ENCODE measurements around the gene RYR2.

RYR2 gene

GRCh38 chr1:237204841-237205240 is 162.9 kb downstream of the RYR2 start:
- no peak for DNase-seq (ENCODE audit: low spot score)

- no peak for DNase-seq (ENCODE audit: low spot score)
These were observed 163.5 kb downstream of the RYR2 start for GRCh38 chr1:237205400-237206064.

DNA sequence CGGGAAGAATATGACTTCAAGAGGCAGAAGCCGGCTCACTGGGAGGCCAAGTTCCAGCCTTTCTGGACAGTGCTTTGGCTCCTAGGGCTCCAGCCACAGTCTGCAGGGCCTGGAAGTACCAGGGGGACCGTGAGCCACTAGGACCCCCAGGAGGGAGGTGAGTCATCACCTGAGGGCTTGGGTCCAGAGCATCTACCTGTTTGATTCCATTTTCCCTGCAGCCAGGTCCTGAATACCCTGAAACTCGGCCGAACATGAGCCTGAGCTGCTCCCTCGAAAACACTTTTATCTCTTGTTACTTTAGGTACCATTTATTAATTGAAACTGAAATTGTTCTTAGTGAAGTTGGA is 164.1 kb downstream of the RYR2 start:
- DNase-seq (ENCODE audit: low spot score), result no peak

DNA sequence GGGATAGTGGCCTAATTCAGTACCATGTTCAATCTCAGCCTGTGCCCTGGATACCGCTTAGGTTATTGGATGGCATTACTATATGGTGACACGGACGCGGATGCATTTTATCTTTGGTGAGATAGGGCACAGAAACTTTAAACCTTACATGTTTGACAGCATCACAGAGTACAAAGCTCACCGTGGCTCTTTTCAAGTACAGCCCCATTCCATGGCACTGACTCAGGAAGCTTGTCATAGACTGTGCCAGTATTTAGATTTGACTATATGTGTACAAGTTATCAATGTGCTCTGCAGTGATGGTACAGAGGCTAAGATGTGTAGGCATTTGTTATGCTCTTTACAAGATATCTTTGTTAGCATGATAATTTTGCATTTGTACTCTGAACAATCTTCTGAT is 169.0 kb downstream of the RYR2 start:
- DNase-seq (ENCODE audit: low spot score), result no peak

DNA sequence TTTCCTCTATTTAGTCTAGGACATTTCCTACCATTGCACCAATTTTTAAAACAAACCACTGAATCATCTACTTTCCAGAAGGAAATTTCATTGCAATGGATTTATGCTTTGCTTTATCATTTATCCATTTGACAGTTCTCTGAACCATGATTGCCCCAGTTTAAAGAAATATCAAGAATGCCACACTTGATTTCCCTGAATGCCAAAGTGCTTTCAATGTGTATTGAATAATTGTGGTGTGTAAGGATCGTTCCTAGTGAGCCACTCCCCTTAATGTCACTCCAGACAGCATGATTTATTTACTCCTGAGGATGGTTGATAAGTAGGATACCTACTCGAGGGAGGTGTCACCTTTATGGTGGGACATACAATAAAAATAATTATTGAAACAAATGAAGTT is 169.6 kb downstream of the RYR2 start:
- no peak for DNase-seq (ENCODE audit: low spot score)

- no peak for DNase-seq (ENCODE audit: low spot score)
These were observed 178.0 kb downstream of the RYR2 start for GRCh38 chr1:237219751-237220642.

DNA sequence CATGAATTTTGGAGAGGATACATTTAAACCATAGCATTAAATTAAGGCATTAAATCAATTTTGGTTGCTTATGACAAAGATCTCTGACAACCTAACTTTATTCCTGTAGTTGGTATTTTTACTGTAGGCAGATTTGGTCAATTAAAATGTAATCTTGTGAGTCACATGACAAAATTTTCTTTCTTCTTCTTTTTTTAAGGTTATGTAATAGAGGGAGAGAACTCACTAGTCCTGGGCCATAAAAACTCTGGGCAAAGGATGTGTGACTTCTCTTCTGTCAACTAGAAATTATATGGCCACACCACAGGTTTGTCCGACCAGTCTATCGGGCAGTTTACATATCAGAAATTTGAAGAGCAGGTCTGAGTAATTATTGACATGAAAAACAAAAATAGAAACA is 181.4 kb downstream of the RYR2 start:
- DNase-seq (ENCODE audit: low spot score), result no peak

- DNase-seq (ENCODE audit: low spot score), result no peak
These were observed 184.4 kb downstream of the RYR2 start for GRCh38 chr1:237226177-237226944.

DNA sequence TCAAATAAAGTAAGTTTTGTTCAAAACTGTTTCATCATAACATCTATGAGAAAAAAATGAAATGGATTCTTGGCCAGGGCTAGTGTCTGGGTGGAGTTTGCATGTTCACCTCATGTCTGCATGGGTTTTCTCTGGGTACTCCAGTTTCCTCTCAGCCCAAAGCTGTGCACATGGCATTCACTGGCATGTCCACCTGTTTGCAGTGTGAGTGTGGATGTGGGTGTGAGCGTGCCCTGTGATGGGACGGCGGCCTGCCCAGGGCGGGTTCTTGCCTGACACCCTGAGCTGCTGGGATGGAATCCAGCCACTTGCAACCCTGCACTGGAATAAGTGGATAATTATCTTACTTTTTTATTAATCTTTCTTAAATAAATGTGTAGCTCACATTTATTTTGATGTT is 185.5 kb downstream of the RYR2 start:
- DNase-seq (ENCODE audit: low spot score), result no peak

- DNase-seq (ENCODE audit: low spot score), result no peak
These were observed 186.4 kb downstream of the RYR2 start for GRCh38 chr1:237228421-237228820.

DNA sequence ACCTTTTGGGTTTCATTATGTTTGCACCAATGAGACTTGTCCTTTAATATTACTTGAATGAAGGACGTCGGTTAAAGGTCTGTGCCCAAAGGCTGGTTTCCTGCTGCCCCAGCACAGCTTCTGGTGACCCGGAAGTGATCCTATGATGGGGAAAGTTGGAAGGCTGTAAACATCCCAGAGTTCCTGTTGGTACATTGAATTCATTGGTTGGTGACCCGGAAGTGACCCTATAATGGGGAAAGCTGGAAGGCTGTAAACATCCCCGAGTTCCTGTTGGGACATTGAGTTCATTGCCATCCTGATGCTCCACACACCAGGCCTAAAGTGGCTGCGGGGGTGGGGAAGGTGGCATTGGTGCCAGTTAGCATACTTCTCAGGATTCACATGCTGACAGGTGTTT is 187.3 kb downstream of the RYR2 start:
- no peak for DNase-seq (ENCODE audit: low spot score)

DNA sequence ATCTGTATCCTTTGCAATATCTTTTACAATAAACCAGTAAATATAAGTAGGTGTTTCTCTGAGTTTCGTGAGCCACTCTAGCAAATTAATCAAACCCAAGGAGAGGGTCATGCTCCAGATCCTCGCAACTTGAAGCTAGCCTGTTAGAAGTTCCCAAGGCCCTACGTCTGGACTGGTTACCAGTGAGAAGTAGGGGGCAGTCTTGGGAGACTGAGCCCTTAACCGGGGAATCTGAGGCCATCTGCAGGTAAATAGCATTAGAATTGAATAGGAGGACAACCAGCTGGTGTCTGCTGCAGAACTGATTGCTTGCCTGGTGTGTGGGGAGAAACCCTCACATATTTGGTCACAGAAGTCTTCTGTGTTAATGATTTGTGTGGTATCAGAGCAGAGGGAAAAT is 190.5 kb downstream of the RYR2 start:
- no peak for DNase-seq (ENCODE audit: low spot score)

DNA sequence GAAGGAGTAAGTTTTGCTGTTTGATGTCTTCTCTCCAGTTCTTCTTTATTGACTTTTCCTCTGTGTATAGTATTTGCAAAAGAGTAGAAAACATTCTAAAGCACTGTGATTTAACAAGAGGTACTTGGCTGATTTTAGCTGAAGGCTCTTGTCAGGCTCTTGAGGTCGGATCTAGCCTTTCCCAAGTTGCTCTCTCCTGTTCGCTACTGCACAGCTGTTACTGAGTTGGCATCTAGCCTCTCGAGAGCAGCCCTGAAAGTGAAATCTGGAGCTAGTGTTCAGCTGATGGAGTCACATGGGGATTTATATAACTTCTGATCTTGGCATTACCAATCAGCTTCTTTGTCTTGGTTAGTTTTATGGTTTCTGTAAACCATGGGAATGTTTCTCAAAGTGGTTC is 193.1 kb downstream of the RYR2 start:
- DNase-seq (ENCODE audit: low spot score), result no peak

DNA sequence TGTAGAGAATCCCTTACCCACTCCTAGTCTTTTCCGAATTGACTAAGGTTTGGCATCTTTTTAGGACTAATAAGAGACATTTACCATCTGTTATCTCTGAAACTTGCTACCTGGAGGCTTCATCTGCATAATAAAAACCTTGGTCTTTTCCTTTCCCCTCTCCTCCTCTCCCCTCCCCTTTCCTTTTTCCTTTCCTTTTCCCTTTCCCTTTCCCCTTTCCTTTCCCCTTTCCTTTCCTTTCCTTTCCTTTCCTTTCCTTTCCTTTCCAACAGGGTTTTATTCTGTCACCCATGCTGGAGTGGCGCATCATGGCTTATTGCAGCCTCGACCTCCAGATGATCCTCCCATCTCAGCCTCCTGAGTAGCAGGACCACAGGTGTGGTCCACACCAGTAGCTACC is 195.7 kb downstream of the RYR2 start:
- DNase-seq (ENCODE audit: low spot score), result no peak

DNA sequence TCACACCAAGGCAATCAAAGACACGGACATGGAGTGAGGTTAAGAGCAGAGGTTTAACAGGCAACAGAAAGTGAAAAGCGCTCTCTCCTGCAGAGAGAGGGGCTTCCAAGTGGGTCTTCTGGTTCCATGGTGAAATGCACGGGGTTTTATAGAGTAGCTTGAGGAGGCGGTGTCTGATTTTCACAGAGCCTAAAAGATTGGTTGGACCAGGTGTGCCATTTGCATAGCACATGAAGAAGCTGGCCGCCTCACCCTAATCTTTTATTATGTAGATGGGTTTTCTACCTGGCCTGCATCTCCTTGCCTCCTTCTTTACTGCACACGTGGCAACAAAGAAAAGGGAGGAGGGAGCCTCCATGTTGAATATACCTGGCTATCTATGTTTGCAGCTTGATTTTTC is 197.3 kb downstream of the RYR2 start:
- DNase-seq (ENCODE audit: low spot score), result no peak

GRCh38 chr1:237241038-237241437 is 199.1 kb downstream of the RYR2 start:
- DNase-seq (ENCODE audit: low spot score), result no peak

DNA sequence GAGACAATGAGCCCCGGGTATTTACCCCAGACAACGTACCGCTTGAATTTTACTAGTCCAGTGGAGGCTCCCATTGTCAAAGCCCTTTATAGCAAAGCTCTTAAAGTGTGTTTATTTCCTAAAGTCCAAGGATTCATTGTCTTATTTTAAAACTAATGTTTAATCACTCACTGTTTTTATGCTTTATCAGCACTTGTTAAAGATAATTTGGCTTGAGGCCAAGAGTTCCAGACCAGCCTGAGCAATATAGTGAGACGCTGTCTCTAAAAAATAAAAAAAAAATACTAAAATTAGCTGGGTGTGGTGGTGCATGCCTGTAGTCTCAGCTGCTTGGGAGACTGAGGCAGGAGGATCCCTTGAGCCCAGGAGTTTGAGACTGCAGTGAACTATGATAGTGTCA is 202.8 kb downstream of the RYR2 start:
- no peak for DNase-seq (ENCODE audit: low spot score)

DNA sequence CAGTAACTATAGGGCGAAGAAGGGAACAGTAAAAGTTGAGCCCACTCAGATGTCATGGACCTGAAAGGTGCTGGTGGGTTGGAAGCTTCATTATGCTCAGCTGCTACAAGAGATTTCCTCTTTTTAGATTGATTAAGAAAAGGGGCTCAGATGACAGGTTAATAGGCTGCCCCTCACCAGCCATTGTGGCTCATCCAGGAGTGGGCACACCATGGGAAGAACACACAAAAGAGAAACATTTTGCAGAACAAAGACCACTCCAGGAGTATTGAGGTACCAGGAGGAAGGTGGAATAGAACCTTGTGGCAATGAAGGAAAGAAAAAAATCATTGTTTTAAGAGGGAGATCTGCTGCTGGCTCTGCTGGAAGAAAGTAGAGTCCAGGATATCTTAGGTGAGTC is 205.5 kb downstream of the RYR2 start:
- no peak for DNase-seq (ENCODE audit: low spot score)

DNA sequence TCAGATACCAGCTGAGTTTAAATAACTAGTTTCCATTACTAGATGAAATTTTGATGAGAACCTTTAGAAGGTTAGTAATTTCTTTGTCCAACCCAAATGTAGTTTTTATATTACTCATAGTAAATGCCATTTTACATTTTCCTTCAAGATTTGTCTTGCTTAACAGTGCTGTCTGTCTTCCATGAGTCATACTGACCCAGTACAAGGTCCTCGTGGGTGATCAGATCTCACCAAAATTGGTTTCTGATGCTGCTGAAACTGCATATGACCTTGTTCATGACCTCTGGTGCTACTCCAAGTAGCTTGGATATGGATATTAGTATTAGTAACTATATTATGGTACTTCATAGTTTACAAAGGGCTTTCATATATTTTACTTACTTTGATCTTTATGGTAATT is 207.1 kb downstream of the RYR2 start:
- no peak for DNase-seq (ENCODE audit: low spot score)

DNA sequence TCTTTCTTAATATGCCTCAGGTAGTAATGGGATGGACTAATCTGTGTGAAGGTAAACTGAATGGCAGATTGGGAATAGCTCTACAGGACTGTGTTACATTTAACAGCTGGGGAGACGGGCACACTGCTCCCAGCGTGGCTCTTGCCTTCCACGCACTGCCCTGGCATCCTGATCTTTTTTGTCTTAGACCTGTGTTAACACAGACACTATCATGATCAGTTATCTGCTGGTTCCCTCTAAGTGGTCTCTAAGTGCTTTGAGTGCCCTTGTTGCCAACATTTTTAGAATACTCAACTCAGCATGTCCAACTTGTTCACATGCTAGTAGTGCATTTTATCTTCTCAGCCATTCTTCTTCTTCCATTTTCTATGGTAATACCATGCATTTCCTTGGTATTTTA is 208.1 kb downstream of the RYR2 start:
- DNase-seq (ENCODE audit: low spot score), result no peak

DNA sequence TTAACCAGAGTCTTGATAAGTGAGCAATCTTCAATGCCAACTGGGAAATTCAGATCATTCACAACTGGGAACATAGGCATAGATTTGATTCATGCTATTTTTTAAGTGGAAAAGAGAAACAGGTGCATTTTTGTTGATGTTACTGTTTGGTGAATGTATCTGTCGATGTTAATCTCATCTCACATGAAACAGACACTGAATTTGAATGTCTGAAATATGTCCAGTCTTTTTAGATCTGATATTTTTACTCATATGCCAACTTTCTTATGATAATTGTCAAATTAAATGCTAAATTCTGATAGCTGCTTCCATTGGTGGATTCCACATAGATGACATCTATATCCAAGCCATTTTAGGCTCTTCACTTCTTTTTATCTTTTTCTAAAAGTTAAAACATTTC is 213.1 kb downstream of the RYR2 start:
- no peak for DNase-seq (ENCODE audit: low spot score)

DNA sequence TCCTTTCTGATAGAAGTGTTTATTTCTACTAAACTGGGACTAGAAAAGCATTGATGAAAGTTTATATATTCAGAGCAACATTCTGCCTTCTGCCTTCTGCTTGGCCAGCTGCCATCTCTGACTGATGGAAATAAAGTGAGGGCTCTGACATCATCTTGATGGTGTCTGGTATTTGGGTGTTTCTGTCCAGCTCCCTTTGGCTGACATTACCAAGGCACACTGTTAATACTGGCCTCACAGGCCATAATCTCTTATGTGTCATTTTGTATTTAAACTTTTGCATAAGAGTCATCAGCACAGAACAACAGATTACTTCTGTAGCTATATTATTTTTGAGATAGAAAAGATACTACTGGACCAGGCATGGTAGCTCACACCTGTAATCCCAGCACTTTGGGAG is 216.9 kb downstream of the RYR2 start:
- no peak for DNase-seq (ENCODE audit: low spot score)

GRCh38 chr1:237261198-237261597 is 219.2 kb downstream of the RYR2 start:
- DNase-seq (ENCODE audit: low spot score), result no peak
